Stimulated activated CD4-positive, alpha-beta T cell treated with anti-CD3 and anti-CD28 coated beads, Interleukin-15, amount 100 ng/mL, for 48 hours (primary cell): Measurements from ENCODE around the gene OXLD1.

Source experiments
- DNase-seq, 2 donors: peaks; one replicate each; pipeline ENCODE4 v3.0.0-alpha.2; 2020; ENCODE audit warnings: low read depth in 2 of 2

Gene OXLD1

DNA sequence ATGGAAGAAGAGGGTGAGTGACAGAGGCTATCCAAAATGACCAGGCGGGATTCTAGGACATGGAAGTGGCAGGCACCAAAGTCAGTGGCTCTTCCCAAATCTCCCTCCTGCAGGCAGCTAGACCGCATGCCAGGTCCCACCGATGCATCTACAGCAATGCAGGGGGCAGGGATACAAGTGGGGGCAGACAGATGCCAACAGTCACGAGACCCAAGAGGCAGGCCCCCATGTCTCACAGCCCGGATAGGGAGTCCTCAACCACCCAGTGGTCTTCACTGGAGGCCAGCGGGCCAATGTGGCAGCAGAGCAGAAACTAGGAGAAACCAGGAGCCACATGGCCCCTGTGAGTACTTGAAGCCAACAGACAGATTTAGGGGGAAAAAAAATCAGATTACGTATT lies 49.5 kb downstream of the OXLD1 start:
- DNase-seq: no peak

DNA sequence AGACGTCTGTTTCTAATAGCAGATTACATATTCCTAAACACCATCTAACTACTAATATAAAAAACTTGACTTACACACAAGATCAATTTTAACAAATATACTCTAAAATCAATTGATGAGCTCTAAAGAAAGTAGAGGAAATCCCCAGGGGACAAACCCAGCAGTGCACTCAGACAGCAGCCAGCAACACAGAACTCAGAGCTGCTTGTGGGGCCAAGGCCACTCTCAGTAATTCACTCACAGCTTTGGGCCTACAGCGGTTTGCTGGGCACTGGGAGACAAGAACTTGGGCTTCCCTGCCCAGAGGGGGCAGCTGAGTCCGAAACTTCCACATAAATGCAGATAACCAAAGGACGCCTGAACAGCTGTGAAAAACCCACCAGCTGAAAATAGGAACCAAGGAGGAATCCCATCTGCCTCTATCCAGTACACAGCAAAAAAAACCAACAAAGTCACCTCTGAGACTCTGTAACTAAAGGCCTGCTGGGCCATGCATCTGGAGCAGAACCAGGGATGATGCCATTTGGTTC lies 50.9 kb downstream of the OXLD1 start:
- DNase-seq: no peak
